ENCODE measurements around the gene CTBP2. TPM values are rescaled to one million over a fixed set of nuclear protein-coding genes. Genes with fewer than 3 reads are reported as not detected.

Gene CTBP2
- total RNA-seq, 1 experiment from 2014 or later = 77.8 TPM

- H3K4me1 ChIP-seq (ENCODE audit: insufficient read depth, low read length, poor library complexity, severe bottlenecking) = no peaks in the 10 kb centered on the region
- peaks cover 7% of the 10 kb centered on the region for H3K36me3 ChIP-seq (ENCODE audit: insufficient read depth, low read length, poor library complexity, severe bottlenecking)
- no peak for DNase-seq (ENCODE audit: low spot score)
- H3K9me3 ChIP-seq (ENCODE audit: low read depth, low read length, poor library complexity, severe bottlenecking) = no peaks in the 10 kb centered on the region
- no TSS peak for BruUV-seq (replicated peaks)
- no peaks in the 10 kb centered on the region for H3K27me3 ChIP-seq (replicated peaks; ENCODE audit: insufficient read depth, low read depth, low read length, poor library complexity)
- intact Hi-C loops (cut with micrococcal nuclease; ENCODE audit: unreplicated experiment) = no loop called here
- ChIA-PET CTCF (interaction anchor here (0.6 kb wide), 2 partner anchors 23 to 395 kb away, joined by 4 read pairs; no protein-coding TSS in a partner anchor), POLR2A (ENCODE audit: low non-redundant PET) (no interaction called here)
- TF ChIP-seq CTCF (conservative IDR thresholded peaks at IDR 0.05; ENCODE audit: low read depth, low read length) = no peak
- TF ChIP-seq EZH2 (IDR thresholded peaks at IDR 0.05; ENCODE audit: borderline replicate concordance, low read depth, low read length, poor library complexity, severe bottlenecking) = no peak
- H3K4me3 ChIP-seq (ENCODE audit: low read depth, low read length, poor library complexity, severe bottlenecking) = no peak overlapping the region
- H3K27ac ChIP-seq (ENCODE audit: low read depth, low read length, poor library complexity, severe bottlenecking) = no peak overlapping the region
These were observed 183.2 kb downstream of the CTBP2 start for GRCh38 chr10:124977161-124977560.

DNA sequence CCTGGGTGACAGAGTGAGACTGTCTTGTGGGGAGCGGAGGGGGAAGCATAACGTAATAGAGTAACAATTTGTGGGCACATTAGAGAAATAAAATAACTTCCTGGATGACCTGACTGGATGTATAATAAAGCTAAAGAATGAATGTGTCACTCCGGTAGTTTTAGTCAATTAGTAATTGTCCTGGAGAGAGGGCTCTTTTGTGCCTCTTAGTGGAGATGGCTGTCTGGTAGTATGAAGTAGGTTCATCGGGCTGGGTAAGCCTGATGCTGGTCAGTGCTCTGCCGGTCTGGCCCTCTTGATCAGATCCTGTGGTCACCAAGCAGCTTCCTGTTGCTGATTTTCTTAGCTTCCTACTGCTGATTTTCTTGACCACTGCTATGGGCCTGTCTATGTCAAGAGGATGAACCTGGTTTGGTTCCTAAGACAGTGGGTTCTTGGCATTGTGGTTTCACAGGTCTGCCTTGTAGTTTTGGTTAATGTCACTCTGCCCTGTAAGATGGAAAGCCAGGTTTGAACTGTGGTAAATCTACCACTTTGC lies 184.3 kb downstream of the CTBP2 start:
- intact Hi-C loops (cut with micrococcal nuclease; ENCODE audit: unreplicated experiment) = no loop called here
- no peak for DNase-seq (ENCODE audit: low spot score)

GRCh38 chr10:124974131-124974530 lies 186.2 kb downstream of the CTBP2 start:
- no peaks in the 10 kb centered on the region for H3K9me3 ChIP-seq (ENCODE audit: low read depth, low read length, poor library complexity, severe bottlenecking)
- BruUV-seq (replicated peaks) = no TSS peak
- no peaks in the 10 kb centered on the region for H3K4me1 ChIP-seq (ENCODE audit: insufficient read depth, low read length, poor library complexity, severe bottlenecking)
- TF ChIP-seq CTCF (conservative IDR thresholded peaks at IDR 0.05; ENCODE audit: low read depth, low read length) = no peak
- no peak for TF ChIP-seq EZH2 (IDR thresholded peaks at IDR 0.05; ENCODE audit: borderline replicate concordance, low read depth, low read length, poor library complexity, severe bottlenecking)
- no peak for DNase-seq (ENCODE audit: low spot score)
- peaks cover 7% of the 10 kb centered on the region for H3K36me3 ChIP-seq (ENCODE audit: insufficient read depth, low read length, poor library complexity, severe bottlenecking)
- no peaks in the 10 kb centered on the region for H3K27me3 ChIP-seq (replicated peaks; ENCODE audit: insufficient read depth, low read depth, low read length, poor library complexity)
- H3K27ac ChIP-seq (ENCODE audit: low read depth, low read length, poor library complexity, severe bottlenecking) = no peak overlapping the region
- no peak overlapping the region for H3K4me3 ChIP-seq (ENCODE audit: low read depth, low read length, poor library complexity, severe bottlenecking)
- CTCF ChIA-PET = no interaction called here
- intact Hi-C loops (cut with micrococcal nuclease; ENCODE audit: unreplicated experiment) = no loop called here
- POLR2A ChIA-PET (ENCODE audit: low non-redundant PET) = no interaction called here

More for the DNA sequence above, 184.3 kb downstream of the CTBP2 start:
- POLR2A ChIA-PET (ENCODE audit: low non-redundant PET) = no interaction called here
- no peaks in the 10 kb centered on the region for H3K27me3 ChIP-seq (replicated peaks; ENCODE audit: insufficient read depth, low read depth, low read length, poor library complexity)
- H3K4me3 ChIP-seq (ENCODE audit: low read depth, low read length, poor library complexity, severe bottlenecking) = no peak overlapping the region
- peaks cover 7% of the 10 kb centered on the region for H3K36me3 ChIP-seq (ENCODE audit: insufficient read depth, low read length, poor library complexity, severe bottlenecking)
- TF ChIP-seq EZH2 (IDR thresholded peaks at IDR 0.05; ENCODE audit: borderline replicate concordance, low read depth, low read length, poor library complexity, severe bottlenecking) (no peak), CTCF (conservative IDR thresholded peaks at IDR 0.05; ENCODE audit: low read depth, low read length) (no peak)
- no TSS peak for BruUV-seq (replicated peaks)
- H3K9me3 ChIP-seq (ENCODE audit: low read depth, low read length, poor library complexity, severe bottlenecking) = no peaks in the 10 kb centered on the region
- CTCF ChIA-PET = no interaction called here
- no peaks in the 10 kb centered on the region for H3K4me1 ChIP-seq (ENCODE audit: insufficient read depth, low read length, poor library complexity, severe bottlenecking)
- H3K27ac ChIP-seq (ENCODE audit: low read depth, low read length, poor library complexity, severe bottlenecking) = no peak overlapping the region
